NCI-H1092 (cell line): Measurements from ENCODE around the gene ASTE1.
"Not testable (repeated sequence)": the region's sequence is repeated elsewhere in the genome, so short reads cannot be mapped to it uniquely, and the experiment has no call there.

ENCODE experiments used
- DNase-seq: peaks from one replicate; lab custom pipeline; 2025; lab: John Stamatoyannopoulos, UW

The ASTE1 gene, protein sequence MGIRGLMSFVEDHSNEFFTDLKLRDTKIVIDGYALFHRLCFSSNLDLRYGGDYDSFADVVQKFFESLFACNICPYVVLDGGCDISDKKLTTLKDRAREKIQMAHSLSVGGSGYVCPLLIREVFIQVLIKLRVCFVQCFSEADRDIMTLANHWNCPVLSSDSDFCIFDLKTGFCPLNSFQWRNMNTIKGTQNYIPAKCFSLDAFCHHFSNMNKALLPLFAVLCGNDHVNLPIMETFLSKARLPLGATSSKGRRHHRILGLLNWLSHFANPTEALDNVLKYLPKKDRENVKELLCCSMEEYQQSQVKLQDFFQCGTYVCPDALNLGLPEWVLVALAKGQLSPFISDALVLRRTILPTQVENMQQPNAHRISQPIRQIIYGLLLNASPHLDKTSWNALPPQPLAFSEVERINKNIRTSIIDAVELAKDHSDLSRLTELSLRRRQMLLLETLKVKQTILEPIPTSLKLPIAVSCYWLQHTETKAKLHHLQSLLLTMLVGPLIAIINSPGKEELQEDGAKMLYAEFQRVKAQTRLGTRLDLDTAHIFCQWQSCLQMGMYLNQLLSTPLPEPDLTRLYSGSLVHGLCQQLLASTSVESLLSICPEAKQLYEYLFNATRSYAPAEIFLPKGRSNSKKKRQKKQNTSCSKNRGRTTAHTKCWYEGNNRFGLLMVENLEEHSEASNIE

DNA sequence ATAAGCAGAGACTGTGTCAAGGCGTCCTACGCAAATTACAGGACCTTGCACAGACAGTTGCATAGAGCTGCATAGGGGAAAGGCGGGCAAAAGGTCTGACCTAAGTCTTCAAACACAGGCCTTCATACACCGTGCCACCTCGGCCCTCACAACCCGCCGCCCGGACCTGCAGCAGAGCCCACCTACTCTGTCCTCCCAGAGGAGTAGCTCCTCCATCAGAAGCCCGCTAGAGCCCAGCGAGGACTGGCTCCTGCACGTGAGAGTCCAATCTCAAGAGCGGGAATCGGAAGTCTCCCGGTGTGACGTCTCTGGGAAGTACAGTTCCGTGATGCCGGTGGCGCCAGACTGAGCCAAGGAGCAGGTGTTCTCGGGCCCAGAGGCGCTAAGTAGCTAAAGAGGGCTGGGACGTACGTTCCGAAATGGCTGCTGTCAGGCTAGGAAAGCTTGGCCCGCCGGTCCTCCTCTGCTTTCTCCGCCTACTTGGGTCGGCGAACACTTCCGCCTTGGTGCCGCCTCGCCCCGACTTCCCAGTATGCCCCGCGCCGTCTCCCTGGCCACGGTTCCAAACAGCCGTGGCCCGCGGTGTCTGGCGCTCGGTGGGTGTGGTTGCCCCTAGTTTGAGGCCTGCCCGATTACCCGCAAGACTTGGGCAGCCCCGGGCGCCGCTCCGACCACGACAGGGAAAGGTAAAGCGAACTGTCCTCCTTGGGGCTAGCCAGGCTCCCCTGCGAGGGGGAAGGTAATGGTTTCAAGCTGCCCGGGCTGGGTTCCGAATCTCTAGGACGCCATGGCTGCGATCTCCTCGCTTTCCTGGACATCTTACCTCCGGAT is at the start of gene ASTE1, which contains the start of gene NEK11:
ASTE1 (minus strand) TSS at position 505 of the 831 bp plus-strand sequence. CDS start 1,519 bp downstream, outside the sequence.
NEK11 (plus strand) TSS at position 557 of the 831 bp plus-strand sequence. CDS start 2,832 bp downstream, outside the sequence.
- peak; percentile 87 for DNase-seq

DNA sequence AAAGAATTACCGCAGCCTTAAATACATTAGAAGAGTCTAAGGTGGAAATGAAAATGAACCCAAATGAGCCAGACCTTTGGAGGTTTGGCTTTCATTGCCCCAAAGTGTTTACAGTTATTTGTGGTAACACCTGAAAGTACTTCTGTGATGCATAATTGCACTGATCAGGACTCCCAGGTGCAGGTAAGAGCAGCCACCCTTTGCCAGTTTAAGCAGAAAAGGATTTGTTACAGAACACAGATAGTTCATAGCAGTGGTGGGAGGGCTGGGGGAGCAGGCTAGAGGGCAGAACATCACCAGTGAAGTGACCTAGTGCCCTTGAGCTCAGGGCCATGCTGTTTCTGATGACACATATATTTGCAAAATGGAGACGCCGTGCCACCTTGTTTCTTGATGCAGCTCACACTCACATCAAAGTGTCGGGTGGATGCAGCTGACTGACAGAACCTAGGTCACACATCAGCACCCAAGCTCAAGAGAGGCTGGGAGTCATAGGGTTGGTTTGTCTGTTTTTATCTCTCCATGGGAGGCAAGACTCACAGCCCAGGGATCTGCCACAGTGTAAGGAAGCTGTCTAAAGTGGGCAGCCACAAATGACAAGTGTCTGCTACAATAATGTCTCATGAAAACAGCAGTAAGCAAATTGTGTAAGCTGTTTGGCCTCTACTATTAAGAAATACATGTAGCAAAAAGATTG is 49.2 kb upstream of the ASTE1 start:
- DNase-seq, result no peak

DNA sequence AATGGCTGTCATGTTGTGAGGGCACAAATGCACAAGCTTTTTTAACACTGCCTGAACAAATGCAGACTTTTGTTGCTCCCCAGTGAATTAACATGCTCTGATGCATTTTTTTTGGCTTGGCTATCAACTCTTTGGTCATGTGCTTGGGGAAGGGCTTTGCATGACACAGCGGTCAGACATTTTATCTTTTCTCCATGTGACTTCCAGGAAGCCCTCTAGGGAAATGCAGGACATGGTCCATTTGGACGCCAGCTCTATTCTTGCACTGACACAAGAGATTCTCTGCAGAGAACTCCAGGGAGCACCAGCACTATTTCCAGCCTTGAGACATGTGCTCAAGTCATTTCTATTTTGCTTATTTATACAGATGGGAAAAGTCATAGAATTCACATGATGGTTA is 46.2 kb upstream of the ASTE1 start:
- DNase-seq, result no peak

DNA sequence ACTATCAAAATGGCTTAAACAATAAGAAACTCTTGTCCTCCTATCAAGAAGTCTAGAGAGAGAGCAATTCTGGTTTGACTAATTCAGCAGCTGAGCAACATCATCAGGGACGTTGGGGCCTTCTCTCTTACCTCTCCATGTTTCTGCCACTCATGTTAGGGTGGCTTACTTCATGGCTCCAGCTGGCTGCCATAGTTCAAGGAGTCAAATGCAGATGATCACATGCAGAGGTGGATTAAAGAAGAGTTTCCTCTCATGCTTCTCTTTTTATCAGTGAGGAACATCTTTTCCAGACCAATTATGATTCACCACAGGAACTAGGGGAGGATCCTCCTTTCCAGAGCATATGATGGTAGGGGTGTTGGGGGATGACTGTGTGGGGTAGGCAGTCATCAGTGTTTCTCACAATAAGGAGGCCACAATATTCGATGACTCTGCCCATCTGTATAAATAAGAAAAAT is 45.5 kb upstream of the ASTE1 start:
- DNase-seq, result no peak

DNA sequence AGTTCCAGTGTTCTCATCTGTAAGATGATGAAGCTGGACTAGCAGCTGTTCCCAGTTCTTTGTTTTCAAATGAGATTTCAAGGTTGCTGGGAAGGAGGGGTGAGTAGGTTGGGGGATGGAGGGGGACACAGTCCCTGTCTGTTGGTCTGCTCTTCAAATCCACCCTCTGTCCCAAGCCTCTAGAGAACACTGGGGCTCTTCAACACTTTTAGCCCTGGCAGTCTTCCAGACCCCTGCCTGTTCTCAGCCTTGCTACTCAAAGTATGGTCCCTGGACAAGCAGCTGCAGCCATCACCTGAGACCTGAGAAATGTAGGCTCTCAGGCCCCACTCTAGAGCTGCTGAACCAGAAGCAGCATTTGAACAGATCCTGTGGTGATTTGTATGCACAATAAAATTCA is 41.4 kb upstream of the ASTE1 start:
- no peak for DNase-seq

DNA sequence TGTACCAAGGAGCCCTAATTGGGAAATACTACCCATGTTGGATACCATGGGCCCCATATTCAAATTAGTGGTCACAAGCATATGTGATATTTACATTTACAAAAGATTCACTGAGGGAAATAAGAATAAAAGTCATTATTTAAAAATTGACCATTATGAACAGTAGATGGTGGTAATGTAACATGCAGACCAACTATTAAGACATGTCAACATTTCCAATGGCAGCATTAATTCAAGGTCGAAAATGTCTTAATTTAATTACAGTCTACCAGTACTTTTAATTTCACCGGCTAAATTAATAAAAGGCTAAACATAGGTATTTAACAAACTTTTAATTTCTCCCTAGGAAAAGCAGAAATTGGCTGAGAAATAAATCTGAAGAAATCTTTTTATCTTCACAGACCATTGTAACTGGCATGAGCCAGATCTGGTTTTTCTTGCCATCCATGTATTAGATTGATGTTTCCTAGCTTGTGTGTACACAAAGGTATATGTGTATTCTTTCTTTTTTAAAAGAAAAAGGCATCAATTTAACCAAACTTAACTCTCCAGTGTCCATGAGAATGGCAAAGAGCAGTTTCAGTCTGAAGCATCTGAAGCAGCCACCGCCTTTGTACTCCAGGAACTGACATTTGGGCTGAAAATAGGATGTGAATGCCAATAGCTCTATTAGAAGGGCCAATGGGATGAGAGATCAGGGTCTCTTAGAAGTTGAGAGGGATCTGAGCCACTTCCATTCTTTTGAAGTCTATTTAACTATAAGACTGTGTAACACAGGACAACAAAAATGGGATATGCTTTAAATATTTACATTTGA is 26.6 kb upstream of the ASTE1 start:
- no peak for DNase-seq

DNA sequence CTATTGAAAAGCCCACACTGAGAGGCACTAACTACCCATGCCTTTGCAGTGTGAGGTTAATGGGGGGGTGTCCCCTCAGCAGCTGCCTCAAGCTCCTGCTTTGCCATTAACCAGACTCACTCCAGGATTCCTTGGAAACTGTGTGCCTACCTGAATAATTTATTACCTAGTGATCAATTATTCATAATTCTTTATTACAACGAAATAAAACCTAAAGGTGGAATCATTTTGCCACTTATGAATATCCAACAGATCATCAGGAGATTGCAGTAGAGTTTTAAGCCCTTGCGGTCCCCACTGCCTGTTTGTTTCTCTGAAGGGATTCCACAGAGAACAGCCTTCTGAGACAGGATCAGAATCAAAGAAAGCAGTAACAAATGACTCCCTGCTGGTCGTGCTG is 23.4 kb upstream of the ASTE1 start:
- no peak for DNase-seq

DNA sequence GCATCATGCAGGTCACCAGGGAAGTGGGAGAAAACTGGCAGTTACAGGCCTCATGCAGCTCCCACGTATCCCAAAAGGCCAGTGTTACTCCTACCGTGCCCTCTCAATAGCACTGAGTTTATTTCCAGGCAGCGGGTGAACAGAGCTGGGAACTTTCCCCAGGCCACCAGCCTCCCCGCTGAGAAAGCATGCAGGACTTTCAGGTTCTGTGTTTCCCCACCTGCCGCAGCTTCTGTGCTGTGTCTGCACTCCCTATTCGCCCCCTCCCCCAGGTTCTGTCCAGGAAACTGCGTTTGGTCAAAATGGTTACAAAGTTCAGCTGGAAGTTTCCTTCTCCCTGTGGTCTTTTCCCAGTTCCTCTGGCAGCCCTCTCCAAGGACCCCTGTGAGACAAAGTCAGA is 21.4 kb upstream of the ASTE1 start:
- DNase-seq, result no peak

DNA sequence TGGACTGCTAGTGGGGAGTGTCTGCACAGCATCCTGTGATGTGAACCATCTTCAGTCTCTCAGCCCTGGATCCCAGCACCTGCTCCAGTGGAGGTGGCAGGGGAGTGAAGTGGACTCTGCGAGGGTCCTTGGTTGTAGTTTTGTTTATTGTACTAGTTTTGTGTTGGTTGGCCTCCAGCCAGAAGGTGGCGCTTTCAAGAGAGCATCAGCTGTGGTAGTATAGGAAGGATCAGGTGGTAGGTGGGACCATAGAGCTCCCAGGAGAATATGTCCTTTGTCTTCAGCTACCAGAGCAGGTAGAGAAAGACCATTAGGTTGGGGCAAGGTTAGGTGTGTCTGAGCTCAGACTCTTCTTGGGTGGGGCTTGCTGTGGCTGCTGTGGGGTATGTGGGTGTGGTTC is 21.0 kb upstream of the ASTE1 start:
- no peak for DNase-seq

DNA sequence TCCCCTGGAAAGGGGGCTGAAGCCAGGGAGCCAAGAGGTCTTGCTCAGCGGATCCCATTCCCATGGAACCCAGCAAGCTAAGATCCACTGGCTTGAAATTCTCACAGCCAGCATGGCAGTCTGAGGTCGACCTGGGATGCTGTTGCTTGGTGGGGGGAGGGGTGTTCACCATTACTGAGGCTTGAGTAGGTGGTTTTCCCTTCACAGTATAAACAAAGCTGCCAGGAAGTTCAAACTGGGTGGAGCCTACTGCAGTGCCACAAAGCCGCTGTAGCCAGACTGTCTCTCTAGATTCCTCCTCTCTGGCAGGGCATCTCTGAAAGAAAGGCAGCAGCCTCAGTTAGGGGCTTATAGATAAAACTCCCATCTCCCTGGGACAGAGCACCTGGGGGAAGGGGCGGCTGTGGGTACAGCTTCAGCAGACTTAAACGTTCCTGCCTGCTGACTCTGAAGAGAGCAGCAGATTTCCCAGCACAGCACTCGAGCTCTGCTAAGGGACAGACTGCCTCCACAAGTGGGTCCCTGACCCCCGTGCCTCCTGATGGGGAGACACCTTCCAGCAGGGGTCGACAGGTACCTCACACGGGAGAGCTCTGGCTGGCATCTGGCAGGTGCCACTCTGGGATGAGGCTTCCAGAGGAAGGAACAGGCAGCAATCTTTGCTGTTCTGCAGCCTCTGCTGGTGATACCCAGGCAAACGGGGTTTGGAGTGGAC is 15.8 kb upstream of the ASTE1 start:
- not testable (repeated sequence) for DNase-seq

DNA sequence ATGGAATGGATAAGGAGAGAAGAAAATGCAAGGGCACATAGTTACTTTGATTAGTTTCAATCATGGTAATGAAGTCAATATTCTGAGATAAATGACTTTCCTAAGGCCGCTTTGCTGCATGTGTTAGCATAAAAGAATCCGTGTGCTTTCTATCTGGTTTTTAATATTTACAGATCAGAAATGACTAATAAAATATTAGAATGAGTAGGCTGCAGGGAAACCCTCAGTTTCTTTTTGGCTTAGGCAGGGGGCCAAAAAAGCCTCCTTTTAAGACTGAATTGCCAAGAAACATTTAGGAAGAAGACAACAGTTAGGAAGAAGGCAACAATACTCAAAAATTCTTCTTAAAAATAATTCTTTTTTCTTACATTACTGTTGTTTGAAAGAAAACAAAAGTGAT is 11.7 kb upstream of the ASTE1 start:
- DNase-seq, result no peak

DNA sequence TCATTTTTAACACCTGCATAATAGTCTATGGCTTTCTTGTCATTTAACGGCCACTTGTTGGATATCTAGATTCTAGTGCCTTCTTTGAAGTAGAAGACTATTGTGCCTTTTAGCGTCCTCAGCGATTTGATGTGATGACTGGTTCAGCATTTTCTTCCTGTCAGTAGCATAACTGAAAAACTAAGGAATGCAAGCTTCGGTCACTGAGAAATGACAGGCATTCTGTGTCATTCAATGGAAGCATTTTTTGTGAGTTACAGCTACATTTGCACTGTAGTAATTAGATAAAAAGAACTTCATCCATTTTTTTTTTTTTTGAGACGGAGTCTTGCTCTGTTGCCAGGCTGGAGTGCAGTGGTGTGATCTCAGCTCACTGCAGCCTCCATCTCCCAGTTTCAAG is 10.4 kb upstream of the ASTE1 start:
- DNase-seq, result no peak

DNA sequence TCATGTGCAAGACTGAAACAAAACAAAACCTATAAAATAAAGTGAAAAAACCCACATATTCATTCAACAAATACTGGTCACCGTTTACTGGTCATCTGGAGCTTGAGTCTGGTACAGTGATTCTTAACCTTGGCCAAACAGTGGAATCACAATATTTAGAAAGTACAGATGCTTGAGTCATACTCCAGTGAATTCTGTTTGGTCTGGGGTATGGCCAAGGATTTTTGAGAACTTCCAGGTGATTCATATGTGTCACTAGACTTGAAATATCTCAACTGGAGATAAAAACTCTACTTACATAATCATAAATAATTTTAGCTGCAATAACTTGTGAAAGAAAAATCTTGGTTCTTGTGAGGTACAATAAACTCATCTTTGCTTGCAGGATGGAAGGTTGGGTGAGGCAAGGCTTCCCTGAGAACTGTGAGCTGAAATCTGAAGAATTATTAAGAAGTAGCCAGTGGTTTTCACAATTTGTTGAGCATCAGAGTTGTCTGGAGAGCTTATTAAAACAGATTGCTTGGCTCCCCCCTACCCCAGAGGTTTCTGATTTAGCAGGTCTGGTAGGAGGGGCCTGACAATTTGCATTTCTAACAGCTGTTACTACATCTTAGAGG is 9.7 kb upstream of the ASTE1 start:
- DNase-seq, result no peak

DNA sequence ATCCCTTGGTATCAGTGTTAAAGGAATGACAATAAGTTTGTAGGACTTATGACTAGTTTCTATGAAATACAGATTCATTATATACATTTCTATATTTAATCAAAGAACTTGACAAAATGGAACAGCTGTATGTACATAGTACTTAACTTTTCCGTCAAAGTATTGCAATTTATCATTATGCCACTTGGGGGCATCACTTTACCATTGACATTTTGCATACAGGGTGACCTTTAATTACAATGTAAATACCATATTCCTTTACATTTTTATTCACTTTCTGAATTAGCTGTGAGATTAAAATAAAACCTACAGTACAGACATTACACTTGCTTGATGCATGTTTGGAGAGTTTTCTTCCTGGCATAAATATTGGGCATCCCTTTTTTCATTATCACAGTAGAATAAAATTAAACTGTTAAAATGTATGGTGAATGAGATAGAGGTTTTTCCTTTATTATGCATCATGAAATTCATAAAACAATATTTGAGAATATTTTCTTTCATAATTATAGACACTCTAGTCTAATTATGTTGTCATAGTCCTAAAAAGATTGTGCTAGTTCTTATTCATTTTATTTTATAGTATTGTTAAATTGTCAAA is 7.0 kb upstream of the ASTE1 start:
- peak; percentile 44 for DNase-seq

DNA sequence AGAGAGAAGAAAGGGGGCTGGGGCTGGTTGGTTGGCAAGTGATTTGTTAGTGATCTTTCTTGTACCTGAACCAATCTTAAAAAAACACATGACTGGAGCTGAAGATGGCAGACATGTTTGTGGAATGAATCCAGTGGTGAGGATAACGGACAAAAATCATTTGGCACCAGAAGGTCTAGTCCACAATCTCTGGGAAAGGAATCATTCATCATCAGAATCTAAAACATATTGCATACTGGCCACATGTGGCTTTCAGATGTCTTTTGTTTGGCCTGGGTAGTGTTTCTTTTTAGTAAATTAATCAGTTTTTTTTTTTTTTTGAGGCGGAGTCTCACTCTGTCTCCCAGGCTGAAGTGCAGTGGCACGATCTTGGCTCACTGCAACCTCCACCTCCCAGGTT is 5.0 kb upstream of the ASTE1 start:
- no peak for DNase-seq

DNA sequence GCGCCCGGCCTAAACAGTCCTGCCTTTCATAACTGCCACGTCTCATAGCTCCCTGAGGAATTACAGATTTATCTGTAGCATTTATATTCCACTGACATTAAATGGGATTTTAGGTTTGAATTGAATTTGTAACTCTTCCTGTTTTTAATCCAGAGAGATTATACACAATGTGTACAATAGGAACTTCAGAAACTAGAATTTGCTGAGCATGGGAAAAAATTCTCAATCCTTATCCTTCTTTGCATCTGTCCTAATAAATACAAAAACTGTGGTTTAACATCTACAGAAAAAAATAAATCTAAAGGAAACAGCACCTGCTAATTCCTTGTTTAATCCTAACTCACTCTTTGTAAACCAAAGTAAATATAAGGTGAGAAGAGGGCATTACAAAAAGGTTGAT is 2.2 kb upstream of the ASTE1 start:
- DNase-seq, result no peak

DNA sequence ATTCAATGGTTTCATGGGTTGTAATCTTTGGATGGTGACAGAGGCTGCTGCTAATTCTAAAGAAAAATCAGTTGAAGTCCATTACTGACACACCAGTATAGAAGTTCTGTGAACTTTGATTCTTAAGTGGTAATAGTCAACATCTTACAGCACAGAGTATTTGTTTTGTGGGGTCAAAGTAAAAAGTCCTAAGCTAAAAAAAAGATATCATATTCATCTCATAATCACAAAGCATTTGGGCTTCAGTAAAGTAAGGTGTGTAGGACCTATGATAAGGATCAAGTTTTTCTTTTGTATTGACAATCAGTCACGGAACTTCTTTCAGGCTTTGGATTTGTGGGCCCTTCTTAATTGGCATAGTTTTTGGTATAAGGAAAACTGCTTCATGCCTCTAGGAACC is 1.1 kb downstream of the ASTE1 start:
- DNase-seq, result no peak

DNA sequence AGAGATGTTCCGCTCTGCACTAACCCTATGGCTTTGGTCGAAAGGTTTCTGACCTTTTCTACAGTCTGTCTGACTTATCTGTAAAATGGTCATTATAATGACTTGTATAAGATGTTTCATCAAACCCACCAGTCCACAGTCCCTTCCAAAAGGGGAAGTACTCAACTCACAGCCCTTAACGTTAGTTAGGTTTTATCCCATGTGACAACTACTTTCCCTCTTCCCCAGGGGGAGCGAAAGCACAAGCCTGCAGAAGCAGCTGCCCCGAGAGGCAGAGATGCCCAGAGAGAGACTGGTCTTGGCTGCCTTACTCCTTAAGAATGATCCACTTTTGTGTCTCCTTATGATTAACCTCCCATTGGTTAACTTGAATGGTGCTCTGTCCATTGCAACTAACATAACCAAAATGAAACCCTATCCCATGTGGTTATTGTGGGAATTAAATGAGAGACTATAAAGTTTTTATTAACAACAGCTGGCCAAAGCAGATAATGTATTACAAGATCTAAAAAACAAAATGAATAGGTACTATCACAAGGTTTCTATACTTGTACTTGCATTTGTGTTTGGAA is 6.4 kb downstream of the ASTE1 start:
- no peak for DNase-seq

DNA sequence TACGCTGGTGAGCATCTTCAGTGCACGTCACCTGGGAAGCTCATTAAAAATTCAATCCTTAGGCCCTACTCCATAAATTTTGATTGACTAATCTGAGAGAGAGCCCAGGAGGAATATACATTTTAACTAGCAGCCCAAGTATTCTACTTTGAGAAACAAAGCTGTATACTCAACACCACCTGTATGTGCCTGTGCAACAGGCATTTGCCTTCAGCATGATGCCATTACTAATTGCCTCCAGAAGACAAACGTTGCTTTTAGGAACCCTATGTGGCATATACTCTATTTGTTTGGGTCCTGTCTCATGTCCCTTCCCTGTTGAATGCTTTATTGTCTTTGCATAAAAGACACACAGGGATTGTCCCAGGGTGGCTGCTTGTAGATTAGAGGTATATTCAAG is 7.7 kb downstream of the ASTE1 start:
- DNase-seq, result no peak
